Measurements from ENCODE around the gene IL34. TPM values are rescaled to one million over a fixed set of nuclear protein-coding genes. Genes with fewer than 3 reads are reported as not detected.

Gene IL34
- total RNA-seq, 1 experiment from 2014 or later = not detected

GRCh38 chr16:70683146-70683944, 37.0 kb downstream of the IL34 start (continued):
- TF ChIP-seq SIN3A (IDR thresholded peaks at IDR 0.05; ENCODE audit: low read depth) = no peak
- TF ChIP-seq JUND (IDR thresholded peaks at IDR 0.05) = no peak
- TF ChIP-seq CEBPB (IDR thresholded peaks at IDR 0.05; ENCODE audit: low read depth) = no peak
- no peak for TF ChIP-seq TCF7L2 (IDR thresholded peaks at IDR 0.05; ENCODE audit: borderline replicate concordance, extremely low read depth, insufficient read depth, insufficient read length)
- no peak for TF ChIP-seq EZH2 (IDR thresholded peaks at IDR 0.05)
- TF ChIP-seq YY1 (IDR thresholded peaks at IDR 0.05; ENCODE audit: extremely low read depth, insufficient replicate concordance, low read depth, low read length) = no peak

- H2AFZ ChIP-seq (ENCODE audit: low read depth, low read length, poor library complexity, severe bottlenecking) = no peak overlapping the region
- CTCF ChIA-PET = interaction anchor here (0.6 kb wide), 1 partner anchor 32 kb away, joined by 3 read pairs; no protein-coding TSS in a partner anchor
- no peaks in the 10 kb centered on the region for H4K20me1 ChIP-seq (ENCODE audit: insufficient read depth)
- DNase-seq (ENCODE audit: low read depth, low spot score) (no peak), ATAC-seq (no peak)
- H3K4me3 ChIP-seq (replicated peaks in 1 of 2; ENCODE audit: low read depth in 1 of 2, low read length in 2 of 2) = peak overlapping the region; percentile 86 to 95
- H3K9me3 ChIP-seq (ENCODE audit: control insufficient read depth in 1 of 2, insufficient read depth in 1 of 2, low read depth in 1 of 2, low read length in 2 of 2) = no peaks in the 10 kb centered on the region
- peak overlapping the region; percentile 90 for H3K9ac ChIP-seq (ENCODE audit: low read length)
- RAD21 ChIA-PET (ENCODE audit: low non-redundant PET in 1 of 2, low total read pairs in 2 of 2, uncharacterized antibody in 2 of 2, unreplicated experiment in 2 of 2) = no interaction called here
- no TSS peak for BruUV-seq (replicated peaks)
- H3K79me2 ChIP-seq (ENCODE audit: insufficient read depth, low read length) = peaks cover 54% of the 10 kb centered on the region
- H3K36me3 ChIP-seq (ENCODE audit: control insufficient read depth in 1 of 2, insufficient read depth in 2 of 2, low read length in 2 of 2) = peaks cover 0 to 6% of the 10 kb centered on the region in 2 experiments; a peak in 1 of 4 replicates
- H3K4me2 ChIP-seq (ENCODE audit: low read length) = peak overlapping the region; percentile 86
- POLR2A ChIA-PET = no interaction called here
- H3K27me3 ChIP-seq (ENCODE audit: insufficient read depth, low read length) = no peaks in the 10 kb centered on the region
- H3K27ac ChIP-seq (ENCODE audit: low read depth, low read length) = peak overlapping the region; percentile 36; the same call in 1 of the 2 replicates
- intact Hi-C loops (cut with micrococcal nuclease) = no loop called here
- H3K9me2 ChIP-seq (ENCODE audit: insufficient read depth) = no peaks in the 10 kb centered on the region
- H3K4me1 ChIP-seq (ENCODE audit: control insufficient read depth in 1 of 2, insufficient read depth in 2 of 2, low read length in 2 of 2) = peaks cover 33 to 45% of the 10 kb centered on the region in 2 experiments
- TF ChIP-seq POLR2AphosphoS5 (IDR thresholded peaks at IDR 0.05; ENCODE audit: low read depth, low read length) (no peak), CEBPB (IDR thresholded peaks at IDR 0.05; ENCODE audit: low read depth) (no peak), TCF7L2 (IDR thresholded peaks at IDR 0.05; ENCODE audit: borderline replicate concordance, extremely low read depth, insufficient read depth, insufficient read length) (no peak), EGR1 (IDR thresholded peaks at IDR 0.05; ENCODE audit: low read depth) (no peak), EZH2phosphoT487 (IDR thresholded peaks at IDR 0.05; ENCODE audit: borderline replicate concordance) (no peak), CBX3 (IDR thresholded peaks at IDR 0.05; ENCODE audit: low read depth) (no peak), POLR2A (IDR thresholded peaks at IDR 0.05; ENCODE audit: borderline replicate concordance, extremely low read depth, insufficient read depth, insufficient read length) (no peak), SP1 (IDR thresholded peaks at IDR 0.05; ENCODE audit: low read depth) (no peak), ELF1 (IDR thresholded peaks at IDR 0.05; ENCODE audit: borderline replicate concordance, low read depth) (no peak), SRF (IDR thresholded peaks at IDR 0.05; ENCODE audit: low read depth) (no peak), RAD21 (IDR thresholded peaks at IDR 0.05; ENCODE audit: low read depth) (no peak)
- TF ChIP-seq, protein P1, sequence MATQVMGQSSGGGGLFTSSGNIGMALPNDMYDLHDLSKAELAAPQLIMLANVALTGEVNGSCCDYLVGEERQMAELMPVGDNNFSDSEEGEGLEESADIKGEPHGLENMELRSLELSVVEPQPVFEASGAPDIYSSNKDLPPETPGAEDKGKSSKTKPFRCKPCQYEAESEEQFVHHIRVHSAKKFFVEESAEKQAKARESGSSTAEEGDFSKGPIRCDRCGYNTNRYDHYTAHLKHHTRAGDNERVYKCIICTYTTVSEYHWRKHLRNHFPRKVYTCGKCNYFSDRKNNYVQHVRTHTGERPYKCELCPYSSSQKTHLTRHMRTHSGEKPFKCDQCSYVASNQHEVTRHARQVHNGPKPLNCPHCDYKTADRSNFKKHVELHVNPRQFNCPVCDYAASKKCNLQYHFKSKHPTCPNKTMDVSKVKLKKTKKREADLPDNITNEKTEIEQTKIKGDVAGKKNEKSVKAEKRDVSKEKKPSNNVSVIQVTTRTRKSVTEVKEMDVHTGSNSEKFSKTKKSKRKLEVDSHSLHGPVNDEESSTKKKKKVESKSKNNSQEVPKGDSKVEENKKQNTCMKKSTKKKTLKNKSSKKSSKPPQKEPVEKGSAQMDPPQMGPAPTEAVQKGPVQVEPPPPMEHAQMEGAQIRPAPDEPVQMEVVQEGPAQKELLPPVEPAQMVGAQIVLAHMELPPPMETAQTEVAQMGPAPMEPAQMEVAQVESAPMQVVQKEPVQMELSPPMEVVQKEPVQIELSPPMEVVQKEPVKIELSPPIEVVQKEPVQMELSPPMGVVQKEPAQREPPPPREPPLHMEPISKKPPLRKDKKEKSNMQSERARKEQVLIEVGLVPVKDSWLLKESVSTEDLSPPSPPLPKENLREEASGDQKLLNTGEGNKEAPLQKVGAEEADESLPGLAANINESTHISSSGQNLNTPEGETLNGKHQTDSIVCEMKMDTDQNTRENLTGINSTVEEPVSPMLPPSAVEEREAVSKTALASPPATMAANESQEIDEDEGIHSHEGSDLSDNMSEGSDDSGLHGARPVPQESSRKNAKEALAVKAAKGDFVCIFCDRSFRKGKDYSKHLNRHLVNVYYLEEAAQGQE (IDR thresholded peaks at IDR 0.05; ENCODE audit: low read depth) = no peak
- TF ChIP-seq, protein P2, sequence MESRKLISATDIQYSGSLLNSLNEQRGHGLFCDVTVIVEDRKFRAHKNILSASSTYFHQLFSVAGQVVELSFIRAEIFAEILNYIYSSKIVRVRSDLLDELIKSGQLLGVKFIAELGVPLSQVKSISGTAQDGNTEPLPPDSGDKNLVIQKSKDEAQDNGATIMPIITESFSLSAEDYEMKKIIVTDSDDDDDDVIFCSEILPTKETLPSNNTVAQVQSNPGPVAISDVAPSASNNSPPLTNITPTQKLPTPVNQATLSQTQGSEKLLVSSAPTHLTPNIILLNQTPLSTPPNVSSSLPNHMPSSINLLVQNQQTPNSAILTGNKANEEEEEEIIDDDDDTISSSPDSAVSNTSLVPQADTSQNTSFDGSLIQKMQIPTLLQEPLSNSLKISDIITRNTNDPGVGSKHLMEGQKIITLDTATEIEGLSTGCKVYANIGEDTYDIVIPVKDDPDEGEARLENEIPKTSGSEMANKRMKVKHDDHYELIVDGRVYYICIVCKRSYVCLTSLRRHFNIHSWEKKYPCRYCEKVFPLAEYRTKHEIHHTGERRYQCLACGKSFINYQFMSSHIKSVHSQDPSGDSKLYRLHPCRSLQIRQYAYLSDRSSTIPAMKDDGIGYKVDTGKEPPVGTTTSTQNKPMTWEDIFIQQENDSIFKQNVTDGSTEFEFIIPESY (IDR thresholded peaks at IDR 0.05; ENCODE audit: extremely low read depth, insufficient replicate concordance, low read length) = no peak
- TF ChIP-seq, protein P3, sequence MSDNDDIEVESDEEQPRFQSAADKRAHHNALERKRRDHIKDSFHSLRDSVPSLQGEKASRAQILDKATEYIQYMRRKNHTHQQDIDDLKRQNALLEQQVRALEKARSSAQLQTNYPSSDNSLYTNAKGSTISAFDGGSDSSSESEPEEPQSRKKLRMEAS (IDR thresholded peaks at IDR 0.05) = no peak
These were observed 38.0 kb downstream of the IL34 start for GRCh38 chr16:70684146-70685060.

All from HCT116 (cell line).